RPMI7951 (cell line): Measurements from ENCODE around the gene PRR16. TPM values are rescaled to one million over a fixed set of nuclear protein-coding genes. Genes with fewer than 3 reads are reported as not detected.
"Not testable (repeated sequence)": the region's sequence is repeated elsewhere in the genome, so short reads cannot be mapped to it uniquely, and the experiment has no call there.

Source experiments
- DNase-seq: peaks from one replicate; pipeline ENCODE4 v3.0.0-alpha.2; 2012; ENCODE audit warnings: low read depth
- total RNA-seq: library from RNA; depleted of rRNA; stranded (reverse); fragments of >200 nt; shearing (Covaris generic); gene quantifications from 2 replicates; pipeline ENCODE4 v1.2.3, GENCODE V29; 2014; rRNA removed

The PRR16 gene
- total RNA-seq: 0.78 and 1.3 TPM in 2 replicates

DNA sequence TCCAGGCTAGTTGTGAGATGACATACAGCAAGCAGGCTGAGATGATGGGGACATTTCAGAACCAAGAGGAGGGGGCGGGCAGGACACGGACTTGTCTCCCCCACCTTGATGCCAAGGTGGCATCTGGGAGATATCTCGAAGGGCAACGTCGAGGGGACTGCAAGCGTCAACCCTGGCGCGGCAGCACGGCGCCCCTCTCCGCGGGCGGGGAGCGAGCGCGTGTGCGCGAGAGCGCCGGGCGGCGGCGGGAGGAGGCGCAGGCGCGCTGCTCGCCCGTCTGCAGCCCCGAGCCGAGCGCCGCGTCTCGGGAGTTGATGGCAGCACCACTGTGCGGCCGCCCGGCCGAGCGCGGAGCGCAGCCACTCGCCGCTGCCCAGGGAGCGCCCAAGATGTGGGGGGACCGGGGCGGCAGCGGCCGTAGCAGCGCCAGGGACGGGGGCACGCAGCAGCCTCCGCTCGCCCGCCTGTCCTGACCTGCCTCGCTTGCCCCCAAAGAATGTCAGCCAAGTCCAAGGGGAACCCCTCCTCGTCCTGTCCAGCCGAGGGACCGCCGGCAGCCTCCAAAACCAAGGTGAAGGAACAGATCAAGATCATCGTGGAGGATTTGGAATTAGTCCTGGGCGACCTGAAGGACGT, at the start of gene PRR16:
Gene PRR16 (plus strand): TSS at position 310 of the 636 bp plus-strand sequence.
- peak; percentile 61 for DNase-seq

- no peak for DNase-seq
Observed at GRCh38 chr5:120415985-120416384, 48.1 kb upstream of the PRR16 start.

- no peak for DNase-seq
Observed at GRCh38 chr5:120419127-120419526, 45.0 kb upstream of the PRR16 start.

DNA sequence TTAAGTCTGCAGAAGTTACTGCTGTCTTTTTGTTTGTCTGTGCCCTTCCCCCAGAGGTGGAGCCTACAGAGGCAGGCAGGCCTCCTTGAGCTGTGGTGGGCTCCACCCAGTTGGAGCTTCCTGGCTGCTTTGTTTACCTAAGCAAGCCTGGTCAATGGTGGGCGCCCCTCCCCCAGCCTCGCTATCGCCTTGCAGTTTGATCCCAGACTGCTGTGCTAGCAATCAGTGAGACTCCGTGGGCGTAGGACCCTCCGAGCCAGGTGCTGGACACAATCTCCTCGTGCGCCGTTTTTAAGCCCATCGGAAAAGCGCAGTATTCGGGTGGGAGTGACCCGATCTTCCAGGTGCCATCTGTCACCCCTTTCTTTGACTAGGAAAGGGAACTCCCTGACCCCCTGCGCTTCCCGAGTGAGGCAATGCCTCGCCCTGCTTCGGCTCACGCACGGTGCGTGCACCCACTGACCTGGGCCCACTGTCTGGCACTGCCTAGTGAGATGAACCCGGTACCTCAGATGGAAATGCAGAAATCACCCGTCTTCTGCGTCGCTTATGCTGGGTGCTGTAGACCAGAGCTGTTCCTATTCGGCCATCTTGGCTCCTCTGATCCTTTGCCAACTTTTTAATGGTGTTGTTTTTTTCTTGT, 37.3 kb upstream of the PRR16 start:
- not testable (repeated sequence) for DNase-seq

DNA sequence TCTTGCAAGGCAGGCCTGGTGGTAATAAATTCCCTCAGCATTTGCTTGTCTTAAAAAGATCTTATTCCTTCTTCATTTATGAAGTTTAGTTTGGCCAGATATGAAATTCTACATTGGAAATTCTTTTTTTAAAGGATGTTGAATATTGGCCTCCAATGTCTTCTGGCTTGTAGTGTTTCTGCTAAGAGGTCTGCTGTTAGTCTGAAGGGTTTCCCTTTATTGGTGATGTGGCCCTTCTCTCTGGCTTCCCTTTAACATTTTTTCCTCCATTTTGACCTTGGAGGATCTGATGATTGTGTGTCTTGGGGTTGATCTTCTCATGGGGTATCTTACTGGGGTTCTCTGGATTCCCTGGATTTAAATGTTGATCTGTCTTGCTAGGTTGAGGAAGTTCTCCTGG, 33.5 kb upstream of the PRR16 start:
- DNase-seq: no peak

- no peak for DNase-seq
Observed at GRCh38 chr5:120432861-120433260, 31.2 kb upstream of the PRR16 start.

DNA sequence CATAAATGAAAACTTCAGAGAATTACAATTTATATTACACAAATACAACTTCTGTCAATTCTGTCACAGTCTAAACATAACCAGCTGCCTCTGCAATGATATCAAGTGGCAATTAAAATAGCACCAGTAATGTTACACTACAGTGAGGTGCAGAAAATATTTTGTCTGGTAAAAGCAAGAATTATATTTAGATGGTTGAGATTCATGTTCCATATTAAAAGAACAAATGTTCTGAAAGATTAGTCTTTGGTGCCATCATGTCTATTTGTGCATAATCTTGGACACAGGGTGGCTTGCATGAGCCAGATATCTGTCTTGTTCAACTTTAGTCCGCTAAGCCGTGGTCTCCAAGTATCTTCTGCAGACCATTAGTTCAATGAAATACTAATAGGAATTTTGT, 29.0 kb upstream of the PRR16 start:
- DNase-seq: no peak

- DNase-seq: no peak
Observed at GRCh38 chr5:120436996-120437395, 27.1 kb upstream of the PRR16 start.

GRCh38 chr5:120442694-120443093, 21.4 kb upstream of the PRR16 start:
- no peak for DNase-seq

GRCh38 chr5:120443607-120444006, 20.5 kb upstream of the PRR16 start:
- DNase-seq: no peak

DNA sequence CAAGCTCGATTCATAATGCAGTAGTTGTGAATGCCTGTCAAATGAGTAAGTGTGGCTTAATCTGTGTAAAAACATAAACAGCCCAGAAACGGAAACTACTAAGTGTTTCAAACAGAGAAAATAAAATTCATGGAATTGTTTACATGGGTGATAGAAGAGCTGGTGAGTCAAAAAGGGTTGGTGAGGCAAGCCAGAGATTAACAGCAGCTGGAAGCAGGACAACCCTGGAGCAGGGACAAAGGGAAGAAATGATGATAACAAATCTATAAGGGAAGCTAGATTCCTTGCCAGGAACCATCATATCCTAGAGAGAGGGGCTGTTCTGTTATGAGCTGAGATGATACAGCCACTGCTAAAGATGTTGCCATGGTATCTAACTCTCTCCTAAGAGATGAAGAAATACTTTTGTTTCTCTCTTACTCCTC, 18.0 kb upstream of the PRR16 start:
- DNase-seq: peak; percentile 74

GRCh38 chr5:120446901-120447300, 17.2 kb upstream of the PRR16 start:
- DNase-seq: no peak

DNA sequence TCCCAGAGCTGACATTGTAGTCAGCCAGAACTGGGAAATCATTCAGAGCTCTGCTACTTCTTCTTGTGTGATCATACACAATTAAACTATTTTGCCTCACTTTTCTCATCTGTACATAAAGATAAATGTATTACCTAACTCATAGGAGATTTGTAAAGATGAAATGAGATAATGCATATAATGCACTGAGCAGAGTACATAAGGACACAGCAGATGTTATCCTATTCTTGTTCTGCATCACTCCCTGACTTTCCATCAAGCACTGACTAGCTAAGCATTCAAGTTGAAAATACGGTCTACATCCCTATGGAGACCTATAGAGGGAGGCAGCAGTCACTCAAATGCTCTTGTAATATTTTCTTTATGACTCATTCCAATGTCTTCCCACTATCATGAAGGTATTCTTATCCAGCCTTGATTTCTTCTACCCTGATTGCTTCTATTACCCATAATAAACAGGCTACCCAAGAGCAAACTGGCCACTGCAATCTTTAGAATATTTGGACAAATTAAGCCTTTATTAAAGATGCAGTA, 16.3 kb upstream of the PRR16 start:
- peak; percentile 34 for DNase-seq

DNA sequence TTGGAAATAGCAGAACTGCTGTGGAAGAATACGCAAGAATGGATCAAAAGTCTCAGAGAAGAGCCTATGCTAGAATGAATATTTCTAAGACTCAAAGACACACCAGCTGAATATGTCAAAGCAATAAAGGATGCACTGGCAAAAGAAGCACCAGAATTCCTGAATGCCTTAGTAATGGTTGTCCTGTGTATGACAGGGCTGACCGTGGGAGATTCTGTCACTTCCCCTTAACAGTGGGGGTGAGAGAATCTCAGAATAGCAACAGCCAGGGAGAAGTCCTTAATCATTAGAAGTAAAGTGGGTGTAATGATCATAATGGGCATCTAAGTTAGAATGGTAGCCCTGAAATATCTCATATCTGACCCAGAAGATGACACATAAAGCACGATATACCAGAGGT, 14.6 kb upstream of the PRR16 start:
- DNase-seq: peak; percentile 11

GRCh38 chr5:120450910-120451309, 13.2 kb upstream of the PRR16 start:
- no peak for DNase-seq

- DNase-seq: no peak
Observed at GRCh38 chr5:120451445-120451844, 12.7 kb upstream of the PRR16 start.

DNA sequence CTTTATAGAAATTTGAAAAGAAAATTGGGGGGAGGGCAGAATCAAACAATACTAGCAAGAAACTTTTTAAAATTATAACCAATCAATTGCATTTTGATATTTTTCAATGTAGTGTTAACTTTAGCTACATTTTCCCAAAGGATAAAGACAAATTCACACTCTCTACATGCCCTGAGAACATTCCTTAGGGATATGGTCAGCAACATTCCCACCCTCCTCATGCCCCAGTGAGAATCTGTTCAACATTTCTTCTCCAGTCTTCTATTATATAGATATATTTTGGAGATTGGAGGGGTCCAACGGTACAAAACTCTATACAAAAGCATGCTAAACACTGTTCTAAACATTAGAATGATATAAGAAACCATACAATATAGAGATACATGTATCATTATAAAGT, 11.6 kb upstream of the PRR16 start:
- no peak for DNase-seq

DNA sequence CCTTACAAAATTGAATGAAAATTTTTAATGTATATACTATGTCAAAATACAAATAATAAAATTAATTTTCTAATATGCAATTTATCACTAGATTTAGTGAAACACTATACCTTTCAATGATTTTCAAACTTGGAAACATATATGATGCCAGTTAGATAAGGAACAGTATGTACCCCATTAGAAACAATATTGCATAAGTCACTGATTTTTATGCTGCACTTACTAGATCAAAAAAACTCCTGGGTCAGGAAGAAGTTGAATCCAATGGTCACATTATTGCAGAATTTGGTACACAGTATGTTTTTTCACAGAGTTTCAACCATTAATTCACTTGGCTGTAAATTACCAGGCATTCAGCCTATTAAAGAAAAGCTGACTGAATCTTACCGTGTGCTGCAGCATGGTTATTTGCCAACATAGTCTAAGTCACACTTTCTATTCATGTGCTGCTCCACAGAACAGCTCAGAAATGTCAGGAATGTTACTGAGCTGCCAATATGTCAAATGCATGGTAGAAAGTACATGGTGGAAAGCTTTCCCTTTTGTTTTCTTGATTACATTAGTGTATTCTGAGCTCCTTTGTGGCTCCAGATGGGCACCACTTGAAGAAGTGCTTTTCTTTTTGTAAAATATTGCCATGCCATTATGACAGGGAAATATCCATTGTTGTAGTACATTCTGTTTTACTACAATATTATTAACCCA, 9.9 kb upstream of the PRR16 start:
- DNase-seq: peak; percentile 69

DNA sequence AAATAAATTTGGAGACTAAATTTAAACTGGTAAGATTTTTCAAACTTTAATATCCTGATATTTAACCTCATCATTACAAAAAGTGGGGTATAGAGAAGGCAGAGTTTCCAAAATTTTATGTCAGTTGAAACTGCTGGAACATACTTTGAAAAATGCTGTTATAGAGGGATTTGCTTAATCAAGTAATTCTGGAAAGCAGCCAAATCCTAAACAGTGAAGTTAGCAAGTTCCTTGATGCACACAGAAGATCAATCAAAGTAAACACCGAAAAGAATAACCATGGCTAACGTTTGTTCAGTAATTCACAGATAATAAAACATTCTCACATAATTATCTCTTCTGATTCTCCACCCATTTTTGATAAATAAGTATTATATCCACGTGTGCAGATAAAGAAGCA, 8.1 kb upstream of the PRR16 start:
- DNase-seq: no peak

GRCh38 chr5:120457839-120458507, 6.1 kb upstream of the PRR16 start:
- peak; percentile 74 for DNase-seq

GRCh38 chr5:120458508-120458847, 5.6 kb upstream of the PRR16 start:
- DNase-seq: not testable (repeated sequence)

DNA sequence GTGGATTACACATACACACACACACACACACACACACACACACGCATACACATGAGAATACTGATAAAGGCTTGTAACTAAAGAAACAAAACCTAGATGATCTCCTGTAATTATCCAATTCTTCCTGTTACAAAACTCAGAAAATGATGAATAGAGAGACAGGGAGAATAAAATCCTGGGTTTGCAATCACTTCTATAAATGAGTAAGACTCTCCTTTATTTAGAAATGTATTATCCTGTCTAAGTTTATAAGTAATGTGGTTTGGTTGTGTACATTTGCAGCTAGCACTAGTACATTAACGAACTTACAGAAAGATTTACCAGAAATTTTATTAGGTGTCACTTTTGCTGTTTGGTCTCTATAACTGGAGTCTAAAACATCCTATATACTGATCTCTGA, 2.8 kb upstream of the PRR16 start:
- DNase-seq: no peak
